H54 (cell line): ENCODE measurements around the gene SLC16A1.

Experiments
- DNase-seq: peaks from one replicate; pipeline ENCODE4 v3.0.0; 2011; ENCODE audit warnings: low spot score, mixed read lengths; ENCODE audit not compliant: insufficient read length
- FAIRE-seq: peaks from 3 replicates; lab custom pipeline; 2011; peaks lifted over from hg19 to GRCh38; lab: Jason Lieb, UNC
- POLR2A ChIP-seq: IDR thresholded peaks from 2 replicates; pipeline ENCODE4 v1.6.1; 2011; ENCODE audit warnings: low read depth, mild to moderate bottlenecking, low read length

Gene SLC16A1

DNA sequence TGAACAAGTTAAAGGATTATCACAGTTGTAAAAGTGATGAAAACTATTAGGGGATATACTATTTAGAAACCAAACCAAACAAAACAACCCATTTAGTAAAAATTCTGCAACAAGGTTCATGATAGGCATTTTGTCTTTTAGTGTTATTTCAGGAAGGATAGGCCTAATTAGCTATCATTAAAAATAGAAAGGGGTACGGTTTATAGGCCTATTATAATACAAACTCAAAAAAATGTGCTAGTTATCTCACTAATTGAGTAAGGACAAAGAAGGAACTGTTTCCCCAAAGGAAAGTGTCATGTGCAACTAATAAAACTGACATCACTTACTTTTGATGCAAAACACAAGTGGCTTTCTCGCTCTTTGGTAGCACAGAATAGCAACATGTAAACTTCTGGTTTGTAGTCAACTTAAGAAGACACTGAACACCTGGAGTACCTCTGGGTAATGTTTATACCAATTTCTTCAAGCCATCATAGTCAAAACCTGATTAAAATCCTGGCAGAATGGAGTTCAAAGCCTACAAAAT lies 28.5 kb downstream of the SLC16A1 start:
- FAIRE-seq (no peak), DNase-seq (no peak)
- no peak for TF ChIP-seq POLR2A

DNA sequence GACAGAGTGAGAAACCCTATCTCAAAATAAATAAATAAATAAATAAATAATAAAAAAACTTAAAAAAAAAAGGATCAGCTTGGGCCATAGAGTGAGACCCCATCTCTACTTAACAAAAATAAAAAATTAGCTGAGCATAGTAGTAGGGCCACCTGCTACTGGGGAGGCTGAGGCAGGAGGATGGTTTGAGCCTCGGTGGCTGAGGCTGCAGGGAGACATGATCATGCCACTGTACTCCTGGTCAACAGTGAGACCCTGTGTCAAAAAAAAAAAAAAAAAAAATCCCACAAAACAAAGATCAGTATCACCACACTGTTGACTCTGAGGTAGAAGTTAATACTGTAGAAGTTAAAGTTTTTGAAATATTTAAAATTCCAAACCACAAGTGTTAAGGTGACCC lies 29.1 kb downstream of the SLC16A1 start:
- no peak for TF ChIP-seq POLR2A
- no peak for FAIRE-seq
- no peak for DNase-seq

DNA sequence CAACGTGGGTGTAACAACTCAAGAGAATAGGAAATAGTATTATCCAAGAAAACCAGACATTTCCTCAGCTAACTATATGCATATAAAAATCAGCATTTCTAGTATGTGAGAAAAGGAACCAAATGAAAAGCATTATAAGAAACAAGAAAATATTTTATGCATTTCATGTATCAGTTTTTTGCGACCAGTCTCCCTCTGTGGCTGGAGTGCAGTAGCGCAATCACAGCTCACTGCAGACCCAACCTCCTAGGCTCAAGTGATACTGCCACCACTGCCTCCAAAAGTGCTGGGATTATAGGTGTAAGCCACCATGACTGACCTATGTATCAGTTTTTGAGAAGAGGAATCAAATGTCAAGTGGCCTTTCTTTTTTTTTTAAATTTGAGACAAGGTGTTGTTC lies 31.0 kb downstream of the SLC16A1 start:
- no peak for FAIRE-seq
- TF ChIP-seq POLR2A = no peak

DNA sequence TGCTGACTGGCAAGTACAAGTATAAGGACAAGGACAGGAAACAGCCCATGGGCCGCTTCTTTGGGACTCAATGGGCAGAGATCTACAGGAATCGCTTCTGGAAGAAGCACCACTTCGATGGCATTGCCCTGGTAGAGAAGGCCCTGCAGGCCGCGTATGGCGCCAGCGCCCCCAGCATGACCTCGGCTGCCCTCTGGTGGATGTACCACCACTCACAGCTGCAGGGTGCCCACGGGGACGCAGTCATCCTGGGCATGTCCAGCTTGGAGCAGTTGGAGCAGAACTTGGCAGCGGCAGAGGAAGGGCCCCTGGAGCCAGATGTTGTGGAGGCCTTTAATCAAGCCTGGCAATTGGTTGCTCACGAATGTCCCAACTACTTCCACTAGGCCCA lies 32.0 kb downstream of the SLC16A1 start:
- FAIRE-seq (no peak), DNase-seq (no peak)
- no peak for TF ChIP-seq POLR2A

More for the DNA sequence above, 31.0 kb downstream of the SLC16A1 start:
- no peak for DNase-seq

DNA sequence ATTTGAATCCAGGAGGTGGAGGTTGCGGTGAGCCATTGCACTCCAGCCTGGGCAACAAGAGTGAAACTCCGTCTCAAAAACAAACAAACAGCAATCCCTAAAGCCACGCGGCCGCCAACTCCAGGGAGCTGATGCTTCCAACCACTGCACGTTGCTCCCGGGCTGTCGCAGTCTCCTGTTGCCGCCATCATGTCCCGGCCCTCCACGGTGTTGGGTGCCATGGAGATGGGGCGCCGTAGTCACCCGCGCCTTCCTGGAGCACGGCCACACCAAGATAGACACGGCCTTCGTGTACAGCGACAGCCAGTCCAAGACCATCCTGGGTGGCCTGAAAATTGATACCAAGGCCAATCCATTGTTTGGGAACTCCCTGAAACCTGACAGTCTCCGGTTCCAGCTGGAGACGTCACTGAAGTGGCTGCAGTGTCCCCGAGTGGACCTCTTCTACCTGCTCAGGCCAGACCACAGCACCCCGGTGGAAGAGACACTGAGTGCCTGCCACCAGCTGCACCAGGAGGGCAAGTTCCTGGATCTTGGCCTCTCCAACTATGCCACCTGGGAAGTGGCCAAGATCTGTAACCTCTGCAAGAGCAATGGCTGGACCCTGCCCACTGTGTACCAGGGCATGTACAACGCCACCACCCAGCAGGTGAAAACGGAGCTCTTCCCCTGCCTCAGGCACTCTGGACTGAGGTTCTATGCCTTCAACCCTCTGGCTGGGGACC lies 32.6 kb downstream of the SLC16A1 start:
- FAIRE-seq = no peak
- no peak for TF ChIP-seq POLR2A
- no peak for DNase-seq

DNA sequence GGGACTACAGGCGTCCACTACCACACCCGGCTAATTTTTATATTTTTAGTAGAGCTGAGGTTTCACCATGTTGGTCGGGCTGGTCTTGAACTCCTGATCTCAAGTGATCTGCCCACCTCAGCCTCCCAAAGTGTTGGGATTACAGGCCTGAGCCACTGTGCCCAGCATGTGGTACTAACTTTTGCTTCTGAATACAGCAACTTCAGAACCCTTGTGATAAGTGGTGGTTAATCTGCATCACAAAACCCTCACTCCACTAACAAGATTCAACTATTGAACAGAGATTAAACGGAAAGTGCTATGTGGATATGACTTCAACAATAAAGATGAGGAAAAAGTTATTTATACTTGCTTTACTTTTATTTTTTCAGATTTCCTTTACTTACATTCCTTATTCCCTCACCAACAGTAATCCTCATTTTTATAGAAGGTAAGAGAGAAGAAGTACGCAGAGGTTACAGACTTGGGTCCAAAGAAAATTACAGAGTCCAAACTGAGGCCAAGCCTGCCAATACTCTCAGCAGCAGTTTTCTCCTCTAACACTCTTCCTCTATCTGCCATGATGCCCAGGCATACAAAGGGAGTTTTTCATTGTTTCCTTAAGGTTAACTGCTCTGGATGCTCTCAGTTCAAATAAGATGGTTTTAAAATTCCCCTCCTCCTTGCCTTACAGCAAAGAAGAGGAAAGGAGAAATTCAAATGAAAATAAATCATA lies 44.3 kb downstream of the SLC16A1 start:
- DNase-seq = no peak
- FAIRE-seq = no peak

DNA sequence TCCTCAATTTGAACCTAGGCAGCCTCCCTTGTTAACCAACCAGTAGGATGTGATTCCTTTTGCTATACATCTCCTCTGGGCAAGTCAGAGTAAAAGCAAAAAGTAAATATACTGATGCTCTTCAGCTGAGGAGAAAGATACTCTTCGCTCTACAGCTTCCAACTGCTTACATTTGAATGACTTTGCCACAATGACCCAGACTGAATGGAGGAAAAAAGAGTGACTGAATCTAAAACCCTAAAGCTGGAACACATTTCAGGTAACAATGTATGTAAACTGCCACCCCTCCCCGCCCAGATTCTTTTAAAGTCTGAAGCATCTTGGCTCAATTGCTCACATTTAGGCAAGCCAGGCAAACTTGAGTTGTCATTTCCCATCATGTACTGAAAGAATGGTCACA lies 46.1 kb downstream of the SLC16A1 start:
- DNase-seq (no peak), FAIRE-seq (no peak)
- no peak for TF ChIP-seq POLR2A

More for the DNA sequence above, 44.3 kb downstream of the SLC16A1 start:
- no peak for TF ChIP-seq POLR2A

DNA sequence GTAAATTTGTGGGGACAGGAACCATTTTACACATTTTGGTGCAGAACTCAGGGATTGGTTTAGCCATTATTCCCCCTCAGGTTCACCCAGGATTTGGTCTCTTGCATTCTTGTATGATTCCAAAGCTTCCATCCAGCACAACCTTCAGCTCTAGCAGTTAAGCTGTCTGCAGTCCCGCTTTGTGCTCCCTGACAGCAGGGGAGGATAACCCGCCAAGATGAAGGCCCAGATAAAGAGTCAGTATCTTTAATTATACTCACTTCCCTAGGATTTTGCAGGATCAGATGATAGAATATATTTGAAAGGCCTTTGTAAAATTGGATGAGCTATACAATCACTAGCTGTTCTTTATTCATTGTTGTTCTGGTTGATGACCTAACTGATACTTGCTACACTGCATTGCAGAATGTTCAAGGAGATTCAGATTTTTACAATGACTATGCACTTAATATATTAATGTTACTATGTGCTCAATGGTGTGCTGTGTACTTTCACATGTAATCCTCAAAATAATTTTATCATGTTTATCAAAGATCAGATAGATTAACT lies 49.8 kb downstream of the SLC16A1 start:
- TF ChIP-seq POLR2A = no peak
- FAIRE-seq (no peak), DNase-seq (no peak)

DNA sequence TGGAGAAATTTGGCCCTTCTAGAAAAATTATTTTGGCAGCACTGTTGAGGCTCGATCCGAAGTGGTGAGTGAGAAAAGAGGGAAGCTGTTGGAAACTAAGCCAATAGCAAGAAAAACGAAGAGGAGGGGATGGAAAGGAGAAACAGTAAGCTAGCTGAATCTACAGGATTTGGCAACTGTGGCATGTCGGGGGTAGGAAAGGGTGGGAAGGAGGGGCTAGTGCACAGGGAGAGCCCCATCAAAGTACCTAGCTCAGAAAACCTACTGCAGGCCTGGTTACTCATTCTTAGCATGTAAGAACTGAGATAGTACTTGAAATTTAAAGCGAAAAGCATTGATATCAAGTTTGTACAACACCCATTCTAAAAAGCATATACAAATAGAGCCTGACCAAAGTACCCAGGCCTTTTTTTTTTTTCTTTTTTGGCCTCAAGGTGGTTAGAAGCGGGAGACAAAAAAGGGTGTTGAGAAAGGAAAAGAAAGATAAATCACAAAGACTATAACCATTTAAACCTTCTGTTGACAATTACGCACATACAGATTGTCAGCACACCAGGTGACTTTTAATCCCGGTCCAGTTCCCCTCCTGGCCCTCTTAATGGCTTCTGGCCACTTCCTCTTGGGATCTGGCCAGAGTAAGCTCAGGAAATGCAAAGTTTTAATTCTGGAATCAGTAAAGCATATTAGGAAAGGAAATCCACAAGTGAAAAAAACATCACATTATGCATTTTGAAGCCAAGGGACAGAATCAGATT lies 50.4 kb downstream of the SLC16A1 start:
- DNase-seq (no peak), FAIRE-seq (peak; percentile 70)
- TF ChIP-seq POLR2A = no peak

DNA sequence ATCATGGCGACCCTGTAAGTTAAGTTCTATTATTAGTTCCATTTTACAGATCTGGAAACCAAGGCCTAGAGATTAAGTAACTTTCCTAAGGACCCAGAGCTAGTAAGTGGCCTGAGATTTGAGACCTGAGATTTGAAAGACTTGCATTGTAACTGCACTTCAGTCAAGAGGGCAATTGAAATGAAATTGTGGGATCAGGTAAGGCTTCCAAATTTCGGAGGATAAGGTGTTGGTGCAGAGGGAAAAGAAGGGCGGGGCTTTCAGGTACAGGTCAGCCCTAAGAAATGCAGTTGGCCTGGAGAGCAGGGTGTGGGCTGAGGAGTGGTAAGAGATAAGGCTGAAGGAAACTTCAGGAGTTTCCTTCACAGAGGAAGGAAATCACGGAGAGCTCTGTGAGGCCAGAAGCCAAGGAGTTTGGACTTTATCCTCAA lies 51.1 kb downstream of the SLC16A1 start:
- FAIRE-seq = no peak
- DNase-seq = no peak
- no peak for TF ChIP-seq POLR2A

DNA sequence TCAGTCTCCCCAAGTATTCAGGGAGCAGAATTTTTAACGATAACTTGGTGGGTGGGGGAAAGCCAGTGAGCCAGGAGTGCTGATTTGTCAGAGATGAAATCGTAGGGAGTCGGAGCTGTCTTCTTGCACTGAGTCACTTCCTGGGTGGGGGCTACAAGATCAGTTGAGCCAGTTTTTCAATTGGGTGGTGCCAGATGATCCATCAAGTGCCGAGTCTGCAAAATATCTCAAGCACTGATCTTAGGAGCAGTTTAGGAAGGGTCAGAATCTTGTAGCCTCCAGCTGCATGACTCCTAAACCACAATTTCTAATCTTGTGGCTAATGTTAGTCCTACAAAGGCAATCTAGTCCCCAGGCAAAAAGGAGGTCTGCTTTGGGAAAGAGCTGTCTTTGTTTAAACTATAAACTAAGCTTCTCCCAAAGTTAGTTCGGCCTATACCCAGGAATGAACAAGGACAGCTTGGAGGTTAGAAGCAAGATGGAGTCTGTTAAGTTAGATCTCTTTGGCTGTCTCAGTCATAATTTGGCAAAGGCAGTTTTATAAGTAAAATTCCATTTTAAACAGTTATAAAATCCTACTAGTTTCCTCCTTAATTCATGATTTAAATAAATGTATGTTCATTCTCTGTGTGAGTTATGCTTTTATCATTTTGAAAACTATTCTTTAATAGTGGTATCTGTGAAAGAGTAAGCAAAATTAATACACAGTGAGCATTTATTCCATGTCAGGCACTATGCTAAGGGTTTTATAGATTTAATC lies 51.7 kb downstream of the SLC16A1 start:
- no peak for DNase-seq
- FAIRE-seq = peak; percentile 96
- TF ChIP-seq POLR2A = no peak

DNA sequence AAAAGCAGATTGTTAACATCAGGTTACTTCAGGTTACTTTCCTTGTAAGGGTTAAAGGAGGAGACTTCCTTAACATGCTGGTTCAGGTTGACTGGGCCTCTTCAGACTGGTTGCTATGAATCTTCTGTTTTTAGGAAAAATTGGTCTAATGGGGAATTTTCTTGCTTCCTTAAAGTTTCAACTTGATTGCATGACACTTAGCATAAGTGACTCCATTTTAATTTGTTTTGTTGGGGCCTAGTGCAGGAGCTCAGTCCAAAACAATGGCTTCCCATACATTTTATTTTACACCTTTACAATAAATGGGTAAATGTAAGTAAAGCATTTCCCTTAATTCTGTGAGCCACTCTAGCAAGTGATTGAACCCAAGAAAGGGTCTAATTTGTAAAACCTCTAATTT lies 53.8 kb downstream of the SLC16A1 start:
- no peak for TF ChIP-seq POLR2A
- FAIRE-seq (no peak), DNase-seq (no peak)

DNA sequence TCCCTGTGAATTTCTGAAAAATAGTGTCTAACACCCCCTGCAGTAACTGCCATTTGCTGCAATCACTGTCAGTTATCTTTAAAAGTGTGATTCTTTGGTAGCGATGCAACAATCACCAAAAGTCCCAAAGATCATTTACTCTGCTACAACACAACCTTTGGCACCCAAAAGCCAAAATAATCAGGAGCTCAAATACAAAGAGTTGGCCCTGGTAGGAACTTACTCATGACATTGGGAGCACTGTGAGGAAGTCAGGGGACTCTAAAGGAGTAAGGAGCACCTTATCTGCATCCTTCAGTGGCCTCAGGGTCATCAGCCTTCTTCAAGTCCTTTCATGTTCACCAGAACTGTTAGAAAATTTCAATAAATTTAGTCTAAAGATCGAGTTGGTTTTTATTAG lies 54.6 kb downstream of the SLC16A1 start:
- DNase-seq (no peak), FAIRE-seq (no peak)
- TF ChIP-seq POLR2A = no peak
